Prostate gland (tissue), 2 donors: ENCODE measurements around the gene SCAMP4.

Experiments
- POLR2A ChIP-seq: fragments of 450-650 bp; IDR thresholded peaks from one replicate; pipeline ENCODE4 v1.6.1; 2016; ENCODE audit warnings: antibody characterized with exemption, mild to moderate bottlenecking
- POLR2AphosphoS5 ChIP-seq: sonication (generic); formaldehyde crosslinking; IDR thresholded peaks from one replicate; pipeline ENCODE4 v1.6.1; 2017; ENCODE audit warnings: antibody characterized with exemption
- TF ChIP-seq, protein P1 (sequence below), 4 experiments: fragments of 200-600 bp in 2 of 4; fragments of 450-650 bp in 2 of 4; sonication (generic) in 2 of 4; IDR thresholded peaks; 1 replicate in 3 of 4; 2 replicates in 1 of 4; pipeline ENCODE4 v1.5.1; 2016 to 2019; ENCODE audit warnings: antibody characterized with exemption in 4 of 4, mild to moderate bottlenecking in 2 of 4, moderate library complexity in 2 of 4

- TF ChIP-seq, protein P1, sequence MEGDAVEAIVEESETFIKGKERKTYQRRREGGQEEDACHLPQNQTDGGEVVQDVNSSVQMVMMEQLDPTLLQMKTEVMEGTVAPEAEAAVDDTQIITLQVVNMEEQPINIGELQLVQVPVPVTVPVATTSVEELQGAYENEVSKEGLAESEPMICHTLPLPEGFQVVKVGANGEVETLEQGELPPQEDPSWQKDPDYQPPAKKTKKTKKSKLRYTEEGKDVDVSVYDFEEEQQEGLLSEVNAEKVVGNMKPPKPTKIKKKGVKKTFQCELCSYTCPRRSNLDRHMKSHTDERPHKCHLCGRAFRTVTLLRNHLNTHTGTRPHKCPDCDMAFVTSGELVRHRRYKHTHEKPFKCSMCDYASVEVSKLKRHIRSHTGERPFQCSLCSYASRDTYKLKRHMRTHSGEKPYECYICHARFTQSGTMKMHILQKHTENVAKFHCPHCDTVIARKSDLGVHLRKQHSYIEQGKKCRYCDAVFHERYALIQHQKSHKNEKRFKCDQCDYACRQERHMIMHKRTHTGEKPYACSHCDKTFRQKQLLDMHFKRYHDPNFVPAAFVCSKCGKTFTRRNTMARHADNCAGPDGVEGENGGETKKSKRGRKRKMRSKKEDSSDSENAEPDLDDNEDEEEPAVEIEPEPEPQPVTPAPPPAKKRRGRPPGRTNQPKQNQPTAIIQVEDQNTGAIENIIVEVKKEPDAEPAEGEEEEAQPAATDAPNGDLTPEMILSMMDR (IDR thresholded peaks at IDR 0.05), result no peak
- TF ChIP-seq POLR2A (no peak), POLR2AphosphoS5 (no peak)
Measured at GRCh38 chr19:1904860-1905109, 414 bp upstream of the SCAMP4 start.
